GM23248 (cell line): Measurements from ENCODE around the gene ADRB2.

Experiments
- EZH2 ChIP-seq: fragments of 200-600 bp; sonication (generic); IDR thresholded peaks from 2 replicates; pipeline ENCODE4 v1.6.1; 2018; ENCODE audit warnings: antibody characterized with exemption, mild to moderate bottlenecking; ENCODE audit not compliant: insufficient read depth, poor library complexity, severe bottlenecking
- EZH2phosphoT487 ChIP-seq: fragments of 200-600 bp; sonication (generic); IDR thresholded peaks from 2 replicates; pipeline ENCODE4 v1.6.1; 2018; ENCODE audit warnings: antibody characterized with exemption, moderate library complexity, mild to moderate bottlenecking, low read depth; ENCODE audit not compliant: insufficient read depth

- TF ChIP-seq EZH2phosphoT487 (no peak), EZH2 (no peak)
Measured at GRCh38 chr5:148808864-148809642, 17.4 kb upstream of the ADRB2 start.
